Testis (tissue), 3 donors: Measurements from ENCODE around the gene ARHGAP33. TPM values are rescaled to one million over a fixed set of nuclear protein-coding genes. Genes with fewer than 3 reads are reported as not detected.
A peak's percentile ranks its signal among the peaks of the same experiment; 100 is the strongest.
"Not testable (repeated sequence)": the region's sequence is repeated elsewhere in the genome, so short reads cannot be mapped to it uniquely, and the experiment has no call there.

Source experiments
- DNase-seq: peaks from one replicate; pipeline ENCODE4 v3.0.0-alpha.2; 2019
- H3K27ac ChIP-seq, 2 donors: fragments of 200-600 bp; sonication (generic); one replicate each; pipeline ENCODE4 v1.5.1; 2019
- H3K27me3 ChIP-seq: fragments of 200-600 bp; sonication (generic); one replicate; pipeline ENCODE4 v1.5.1; 2019
- H3K36me3 ChIP-seq: fragments of 200-600 bp; sonication (generic); one replicate; pipeline ENCODE4 v1.5.1; 2017; ENCODE audit warnings: low read depth; ENCODE audit errors: missing control alignments
- H3K4me1 ChIP-seq: fragments of 200-600 bp; sonication (generic); one replicate; pipeline ENCODE4 v1.5.1; 2019
- H3K4me3 ChIP-seq, 2 donors: fragments of 200-600 bp; sonication (generic); one replicate each; pipeline ENCODE4 v1.5.1; 2017 to 2019
- H3K9me3 ChIP-seq: fragments of 200-600 bp; sonication (generic); one replicate; pipeline ENCODE4 v1.5.1; 2017
- POLR2A ChIP-seq: fragments of 450-650 bp; IDR thresholded peaks from one replicate; pipeline ENCODE4 v1.6.1; 2017; ENCODE audit warnings: antibody characterized with exemption, mild to moderate bottlenecking, moderate library complexity
- WGBS, 2 donors: methylation state at CpG; one replicate each; pipeline ENCODE4 v1.1.5; 2018; 5-methylcytosine and 5-hydroxymethylcytosine counted together
- intact Hi-C: fragments of 100-400 bp; cut with DNase I; formaldehyde crosslinking; loops from one replicate; pipeline ENCODE4 v1.15.1; 2023; ENCODE audit warnings: low total_unique reads
- polyA plus RNA-seq: library from polyadenylated mRNA; stranded (reverse); fragments of 350-450 nt; fragmentation: Illumina TruSeq; extraction: RNeasy Lipid Tissue Mini Kit (QIAGEN cat#74804); gene quantifications from one replicate; pipeline ENCODE4 v1.2.3, GENCODE V29; 2014; ENCODE audit warnings: low read depth, low replicate concordance; ENCODE audit not compliant: insufficient read depth
- total RNA-seq, 2 donors: library from RNA; depleted of rRNA; stranded (reverse); fragments of >200 nt; gene quantifications; one replicate each; pipeline ENCODE4 v1.2.3, GENCODE V29; 2016
- TF ChIP-seq, protein P1 (sequence below), 3 experiments: fragments of 450-650 bp in 2 of 3; fragments of 200-600 bp in 1 of 3; sonication (generic) in 1 of 3; IDR thresholded peaks; one replicate each; pipeline ENCODE4 v1.5.1; 2016 to 2019; ENCODE audit warnings: antibody characterized with exemption in 3 of 3, mild to moderate bottlenecking in 2 of 3, moderate library complexity in 1 of 3

The ARHGAP33 gene
- total and polyA plus RNA-seq, 3 donors from 2014 or later: 46.6 to 133 (median 56.2) TPM

DNA sequence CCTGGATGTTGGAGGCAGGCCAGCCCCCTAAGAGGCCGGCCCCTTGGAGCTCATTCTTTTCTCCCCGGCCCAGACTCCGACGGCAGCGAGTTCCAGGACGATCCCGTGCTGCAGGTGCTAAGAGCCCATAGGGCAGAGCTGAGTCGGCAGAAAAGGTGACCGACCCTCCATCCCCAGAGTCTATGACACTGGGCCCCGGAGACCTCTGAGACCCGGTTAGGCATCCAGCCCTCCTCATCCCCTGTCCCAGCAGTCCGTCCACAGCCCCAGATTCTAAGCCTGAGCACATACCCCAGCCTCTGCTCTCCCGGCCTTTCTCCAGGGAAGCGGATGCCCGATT is 7.3 kb upstream of the ARHGAP33 start:
- H3K9me3 ChIP-seq: no peaks in the 10 kb centered on the region
- DNase-seq: no peak
- peaks cover 18% of the 10 kb centered on the region for H3K4me1 ChIP-seq
- H3K4me3 ChIP-seq: peak overlapping the region in 1 of 2 donors; percentile 7
- peak overlapping the region in 1 of 2 donors; percentile 30 for H3K27ac ChIP-seq
- TF ChIP-seq POLR2A: no peak
- TF ChIP-seq, protein P1, sequence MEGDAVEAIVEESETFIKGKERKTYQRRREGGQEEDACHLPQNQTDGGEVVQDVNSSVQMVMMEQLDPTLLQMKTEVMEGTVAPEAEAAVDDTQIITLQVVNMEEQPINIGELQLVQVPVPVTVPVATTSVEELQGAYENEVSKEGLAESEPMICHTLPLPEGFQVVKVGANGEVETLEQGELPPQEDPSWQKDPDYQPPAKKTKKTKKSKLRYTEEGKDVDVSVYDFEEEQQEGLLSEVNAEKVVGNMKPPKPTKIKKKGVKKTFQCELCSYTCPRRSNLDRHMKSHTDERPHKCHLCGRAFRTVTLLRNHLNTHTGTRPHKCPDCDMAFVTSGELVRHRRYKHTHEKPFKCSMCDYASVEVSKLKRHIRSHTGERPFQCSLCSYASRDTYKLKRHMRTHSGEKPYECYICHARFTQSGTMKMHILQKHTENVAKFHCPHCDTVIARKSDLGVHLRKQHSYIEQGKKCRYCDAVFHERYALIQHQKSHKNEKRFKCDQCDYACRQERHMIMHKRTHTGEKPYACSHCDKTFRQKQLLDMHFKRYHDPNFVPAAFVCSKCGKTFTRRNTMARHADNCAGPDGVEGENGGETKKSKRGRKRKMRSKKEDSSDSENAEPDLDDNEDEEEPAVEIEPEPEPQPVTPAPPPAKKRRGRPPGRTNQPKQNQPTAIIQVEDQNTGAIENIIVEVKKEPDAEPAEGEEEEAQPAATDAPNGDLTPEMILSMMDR (IDR thresholded peaks at IDR 0.05): no peak
- WGBS, 2 donors: 16 to 43% methylated on average over 10 to 15 of the region's 15 CpGs
- H3K36me3 ChIP-seq: no peaks in the 10 kb centered on the region
- no peaks in the 10 kb centered on the region for H3K27me3 ChIP-seq
- intact Hi-C loops: no loop called here

DNA sequence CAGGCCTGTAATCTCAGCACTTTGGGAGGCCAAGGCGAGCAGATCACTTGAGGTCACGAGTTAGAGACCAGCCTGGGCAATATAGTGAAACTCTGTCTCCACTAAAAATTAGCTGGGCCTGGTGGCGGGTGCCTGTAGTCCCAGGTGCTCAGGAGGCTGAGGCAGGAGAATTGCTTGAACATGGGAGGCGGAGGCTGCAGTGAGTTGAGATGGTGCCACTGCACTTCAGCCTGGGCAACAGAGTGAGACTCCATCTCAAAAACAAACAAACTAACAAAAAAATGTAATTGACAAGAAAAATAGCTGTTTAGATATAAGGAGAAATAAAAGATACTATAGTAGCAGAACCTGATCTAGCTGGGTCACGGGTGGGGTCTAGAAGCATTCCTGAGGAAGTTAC is 3.0 kb upstream of the ARHGAP33 start:
- H3K27me3 ChIP-seq, H3K36me3 ChIP-seq, H3K27ac ChIP-seq, DNase-seq, H3K9me3 ChIP-seq, intact Hi-C loops, H3K4me3 ChIP-seq: not testable (repeated sequence)
- 76 to 87% methylated on average over 3 to 5 of the region's 5 CpGs for WGBS, 2 donors
- peaks cover 21% of the 10 kb centered on the region for H3K4me1 ChIP-seq

DNA sequence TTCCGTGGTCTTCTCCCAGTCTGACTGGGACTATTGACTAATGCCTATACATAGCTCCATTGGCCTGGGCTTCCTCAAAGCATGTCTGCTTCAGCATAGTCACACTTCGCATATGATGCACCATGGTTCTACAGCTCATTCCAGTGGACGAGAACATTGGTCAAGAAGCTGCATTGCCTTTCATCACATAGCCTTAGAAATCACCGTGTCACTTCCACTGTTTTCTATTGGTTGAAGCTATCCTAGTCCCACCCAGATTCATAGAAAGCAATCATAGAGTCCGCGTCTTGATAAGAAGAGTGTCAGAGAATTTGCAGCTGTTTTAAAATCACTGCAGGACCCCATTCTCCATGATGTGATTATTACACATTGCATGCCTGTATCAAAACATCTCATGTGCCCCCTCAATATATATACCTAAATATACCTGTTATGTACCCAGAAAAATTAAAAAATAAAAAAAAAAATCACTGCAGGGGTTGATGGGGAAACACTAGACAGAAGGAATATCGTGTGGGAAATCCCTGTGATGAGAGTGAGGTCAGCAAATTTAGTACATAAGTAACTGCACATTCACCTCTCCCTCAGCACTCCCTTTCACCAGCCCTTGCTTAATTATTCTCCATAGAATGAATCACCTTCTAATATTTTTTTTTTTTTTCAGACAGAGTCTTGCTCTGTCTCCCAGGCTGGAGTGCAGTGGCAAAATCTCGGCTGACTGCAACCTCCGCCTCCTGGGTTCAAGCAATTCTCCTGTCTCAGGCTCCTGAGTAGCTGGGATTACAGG is 2.2 kb upstream of the ARHGAP33 start:
- DNase-seq: no peak
- 67 to 68% methylated on average over 9 of the region's 9 CpGs for WGBS, 2 donors
- Histone ChIP-seq H3K36me3 (no peaks in the 10 kb centered on the region), H3K9me3 (no peaks in the 10 kb centered on the region), H3K27ac (no peak overlapping the region), H3K27me3 (no peaks in the 10 kb centered on the region), H3K4me3 (no peak overlapping the region), H3K4me1 (peaks cover 13% of the 10 kb centered on the region)
- no peak for TF ChIP-seq POLR2A
- TF ChIP-seq, protein P1 (IDR thresholded peaks at IDR 0.05): no peak
- intact Hi-C loops: no loop called here

DNA sequence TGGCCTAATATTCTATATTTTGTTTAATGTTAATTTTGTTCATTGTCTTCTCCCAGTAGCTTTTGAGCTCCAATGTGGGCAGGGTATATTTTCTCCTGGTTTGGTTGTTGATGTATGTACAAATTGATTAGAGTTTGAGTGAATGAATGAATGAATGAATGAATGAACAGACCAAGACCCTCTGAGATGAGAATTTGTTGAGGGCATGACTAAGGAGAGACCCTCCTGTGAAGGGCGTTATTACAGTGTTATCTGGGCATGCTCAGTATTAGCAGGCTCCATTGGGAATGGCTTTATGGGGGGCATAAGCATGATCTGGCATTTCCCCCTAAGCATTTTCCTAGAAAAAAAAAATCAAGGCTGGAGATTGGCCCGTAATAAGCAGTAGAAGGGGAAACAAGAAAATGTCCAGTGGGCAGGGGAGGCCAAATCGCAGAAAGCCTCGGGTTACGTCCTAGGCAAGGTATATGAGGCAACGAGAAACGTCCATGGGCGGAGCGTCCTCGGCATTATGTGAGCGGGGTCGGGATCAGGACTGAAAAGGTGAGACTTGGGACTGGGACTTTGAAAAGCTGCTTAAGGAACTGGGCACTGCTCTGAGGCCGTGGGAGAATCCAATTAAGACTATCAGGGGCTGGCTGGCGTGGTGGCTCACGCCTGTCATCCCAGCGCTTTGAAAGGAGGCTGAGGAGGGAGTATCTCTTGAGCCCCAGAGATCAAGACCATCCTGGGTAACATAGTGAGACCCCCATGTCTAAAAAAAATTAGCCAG is 904 bp upstream of the ARHGAP33 start:
- Histone ChIP-seq H3K4me3 (peak overlapping the region in 1 of 2 donors; percentile 85), H3K4me1 (peaks cover 7% of the 10 kb centered on the region), H3K27me3 (no peaks in the 10 kb centered on the region), H3K9me3 (no peaks in the 10 kb centered on the region), H3K36me3 (no peaks in the 10 kb centered on the region), H3K27ac (no peak overlapping the region)
- TF ChIP-seq, protein P1 (IDR thresholded peaks at IDR 0.05): no peak
- TF ChIP-seq POLR2A: no peak
- WGBS, 2 donors: 24 to 48% methylated on average over 16 of the region's 16 CpGs
- intact Hi-C loops: no loop called here
- DNase-seq: no peak

DNA sequence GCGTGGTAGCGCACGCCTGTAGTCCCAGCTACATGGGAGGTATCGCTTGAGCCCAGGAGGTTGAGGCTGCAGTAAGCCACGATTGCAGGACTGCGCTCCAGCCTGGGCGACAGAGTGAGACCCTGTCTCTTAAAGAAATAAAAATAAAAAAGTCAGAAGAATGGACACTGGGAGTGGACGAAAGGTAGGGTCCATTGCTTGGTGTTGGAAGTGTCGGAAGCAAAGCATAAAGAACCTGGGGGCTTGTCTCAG is 392 bp upstream of the ARHGAP33 start:
- H3K9me3 ChIP-seq: no peaks in the 10 kb centered on the region
- H3K4me1 ChIP-seq: peaks cover 7% of the 10 kb centered on the region
- DNase-seq: no peak
- intact Hi-C loops: no loop called here
- H3K36me3 ChIP-seq: no peaks in the 10 kb centered on the region
- no peak for TF ChIP-seq POLR2A
- TF ChIP-seq, protein P1 (IDR thresholded peaks at IDR 0.05): no peak
- 24 to 26% methylated on average over 9 of the region's 9 CpGs for WGBS, 2 donors
- H3K4me3 ChIP-seq: peak overlapping the region in 1 of 2 donors; percentile 85
- no peaks in the 10 kb centered on the region for H3K27me3 ChIP-seq
- no peak overlapping the region for H3K27ac ChIP-seq
